Erythroblast (primary cell): ENCODE data around the gene CACNA1C.

Source experiments
- GATA1 ChIP-seq: IDR thresholded peaks from 2 replicates; pipeline ENCODE4 v1.6.1; 2011; ENCODE audit warnings: low read depth, mild to moderate bottlenecking, control low read depth, low read length, moderate library complexity
- POLR2A ChIP-seq: IDR thresholded peaks from 2 replicates; pipeline ENCODE4 v1.6.1; 2011; ENCODE audit warnings: mild to moderate bottlenecking, low read length

GRCh38 chr12:2227360-2227759, 174.6 kb downstream of the CACNA1C start:
- TF ChIP-seq POLR2A = no peak
- TF ChIP-seq GATA1 = no peak
